Measurements from ENCODE around the gene RFC2. TPM values are rescaled to one million over a fixed set of nuclear protein-coding genes. Genes with fewer than 3 reads are reported as not detected.
"Not testable (repeated sequence)": the region's sequence is repeated elsewhere in the genome, so short reads cannot be mapped to it uniquely, and the experiment has no call there.

RFC2 gene
- total RNA-seq, 2 experiments from 2014 or later = 80.8 to 81.1 TPM

GRCh38 chr7:74206052-74206451 lies 48.1 kb downstream of the RFC2 start:
- not testable (repeated sequence) for H3K4me3 Mint-ChIP-seq; H3K27ac Mint-ChIP-seq; H3K36me3 Mint-ChIP-seq; H3K9me3 Mint-ChIP-seq; H3K4me1 Mint-ChIP-seq (ENCODE audit: low read depth); H3K27me3 Mint-ChIP-seq; DNase-seq
- POLR2A ChIA-PET = interaction anchor here (0.5 to 1.5 kb wide), 3 partner anchors 32 to 195 kb away, joined by 3 to 8 read pairs (median 4); no protein-coding TSS in a partner anchor
- intact Hi-C loops (cut with micrococcal nuclease) = loop anchor here (1.0 to 2.0 kb wide), 3 partner anchors 48 to 195 kb away; partner anchors contain the start of gene RFC2
- CTCF ChIA-PET = interaction anchor here (0.6 to 9.8 kb wide), 49 partner anchors 9 to 340 kb away, joined by 3 to 281 read pairs (median 4); partner anchors contain the start of gene RFC2

- no peaks in the 10 kb centered on the region for H3K36me3 Mint-ChIP-seq
- intact Hi-C loops (cut with micrococcal nuclease) = loop anchor here (2.0 kb wide), 1 partner anchor 135 kb away; no protein-coding TSS in a partner anchor
- ChIA-PET POLR2A (no interaction called here), CTCF (interaction anchor here (0.6 to 9.8 kb wide), 5 partner anchors 12 to 643 kb away, joined by 3 to 281 read pairs (median 8); no protein-coding TSS in a partner anchor)
- no peaks in the 10 kb centered on the region for H3K9me3 Mint-ChIP-seq
- no peak overlapping the region for H3K27ac Mint-ChIP-seq
- no peak for DNase-seq
- no peaks in the 10 kb centered on the region for H3K27me3 Mint-ChIP-seq
- no peak overlapping the region for H3K4me3 Mint-ChIP-seq
- H3K4me1 Mint-ChIP-seq (ENCODE audit: low read depth) = peaks cover under 1% of the 10 kb centered on the region
Observed at GRCh38 chr7:74203956-74204618, 50.1 kb downstream of the RFC2 start.

- DNase-seq = no peak
- Mint-ChIP-seq H3K36me3 (no peaks in the 10 kb centered on the region), H3K27me3 (no peaks in the 10 kb centered on the region), H3K4me3 (no peak overlapping the region), H3K4me1 (ENCODE audit: low read depth) (no peaks in the 10 kb centered on the region), H3K9me3 (no peaks in the 10 kb centered on the region), H3K27ac (no peak overlapping the region)
- intact Hi-C loops (cut with micrococcal nuclease) = loop anchor here (2.0 kb wide), 1 partner anchor 134 kb away; no protein-coding TSS in a partner anchor
- ChIA-PET CTCF (interaction anchor here (1.7 to 3.1 kb wide), 3 partner anchors 21 to 198 kb away, joined by 3 to 17 read pairs (median 8); no protein-coding TSS in a partner anchor), POLR2A (no interaction called here)
Observed at GRCh38 chr7:74202841-74203556, 51.2 kb downstream of the RFC2 start.

- no peak overlapping the region for H3K4me3 Mint-ChIP-seq
- no peaks in the 10 kb centered on the region for H3K4me1 Mint-ChIP-seq (ENCODE audit: low read depth)
- intact Hi-C loops (cut with micrococcal nuclease) = no loop called here
- no peak for DNase-seq
- H3K9me3 Mint-ChIP-seq = no peaks in the 10 kb centered on the region
- no peaks in the 10 kb centered on the region for H3K27me3 Mint-ChIP-seq
- POLR2A ChIA-PET = no interaction called here
- H3K27ac Mint-ChIP-seq = no peak overlapping the region
- H3K36me3 Mint-ChIP-seq = peaks cover 16% of the 10 kb centered on the region
- CTCF ChIA-PET = interaction anchor here (1.1 to 3.3 kb wide), 3 partner anchors 58 to 201 kb away, joined by 3 to 16 read pairs (median 13); no protein-coding TSS in a partner anchor
Observed at GRCh38 chr7:74199551-74200355, 54.4 kb downstream of the RFC2 start.

GRCh38 chr7:74197449-74198124 lies 56.6 kb downstream of the RFC2 start:
- H3K27me3 Mint-ChIP-seq = no peaks in the 10 kb centered on the region
- no peak overlapping the region for H3K27ac Mint-ChIP-seq
- ChIA-PET CTCF (interaction anchor here (2.0 to 3.3 kb wide), 2 partner anchors 9 to 203 kb away, joined by 10 to 16 read pairs; no protein-coding TSS in a partner anchor), POLR2A (no interaction called here)
- H3K4me3 Mint-ChIP-seq = no peak overlapping the region
- intact Hi-C loops (cut with micrococcal nuclease) = no loop called here
- DNase-seq = no peak
- no peaks in the 10 kb centered on the region for H3K4me1 Mint-ChIP-seq (ENCODE audit: low read depth)
- H3K9me3 Mint-ChIP-seq = no peaks in the 10 kb centered on the region
- peaks cover 33% of the 10 kb centered on the region for H3K36me3 Mint-ChIP-seq

- intact Hi-C loops (cut with micrococcal nuclease); H3K9me3 Mint-ChIP-seq; DNase-seq; H3K27ac Mint-ChIP-seq; POLR2A ChIA-PET; H3K27me3 Mint-ChIP-seq; H3K4me3 Mint-ChIP-seq; H3K4me1 Mint-ChIP-seq (ENCODE audit: low read depth): not testable (repeated sequence)
- H3K36me3 Mint-ChIP-seq = peaks cover 42% of the 10 kb centered on the region
- CTCF ChIA-PET = interaction anchor here (2.0 to 3.3 kb wide), 2 partner anchors 10 to 205 kb away, joined by 10 to 16 read pairs; no protein-coding TSS in a partner anchor
Observed at GRCh38 chr7:74195968-74196654, 58.1 kb downstream of the RFC2 start.

GRCh38 chr7:74195139-74195860 lies 58.9 kb downstream of the RFC2 start:
- intact Hi-C loops (cut with micrococcal nuclease); H3K4me1 Mint-ChIP-seq (ENCODE audit: low read depth); H3K4me3 Mint-ChIP-seq; DNase-seq; H3K27me3 Mint-ChIP-seq; H3K27ac Mint-ChIP-seq; POLR2A ChIA-PET; H3K9me3 Mint-ChIP-seq: not testable (repeated sequence)
- CTCF ChIA-PET = interaction anchor here (2.8 kb wide), 1 partner anchor 206 kb away, joined by 9 read pairs; no protein-coding TSS in a partner anchor
- peaks cover 45% of the 10 kb centered on the region for H3K36me3 Mint-ChIP-seq

- Mint-ChIP-seq H3K4me3 (no peak overlapping the region), H3K27me3 (no peaks in the 10 kb centered on the region), H3K36me3 (peaks cover 51% of the 10 kb centered on the region), H3K4me1 (ENCODE audit: low read depth) (no peaks in the 10 kb centered on the region), H3K27ac (no peak overlapping the region), H3K9me3 (no peaks in the 10 kb centered on the region)
- no peak for DNase-seq
- ChIA-PET CTCF (interaction anchor here (0.9 to 2.8 kb wide), 3 partner anchors 12 to 206 kb away, joined by 3 to 12 read pairs (median 9); no protein-coding TSS in a partner anchor), POLR2A (no interaction called here)
- intact Hi-C loops (cut with micrococcal nuclease) = no loop called here
Observed at GRCh38 chr7:74194686-74195085, 59.5 kb downstream of the RFC2 start.

- no peak overlapping the region for H3K4me3 Mint-ChIP-seq
- no peak overlapping the region for H3K27ac Mint-ChIP-seq
- ChIA-PET POLR2A (interaction anchor here (1.0 kb wide), 1 partner anchor 18 kb away, joined by 3 read pairs; no protein-coding TSS in a partner anchor), CTCF (interaction anchor here (0.9 to 2.8 kb wide), 4 partner anchors 11 to 207 kb away, joined by 3 to 12 read pairs (median 8); no protein-coding TSS in a partner anchor)
- H3K27me3 Mint-ChIP-seq = no peaks in the 10 kb centered on the region
- no peaks in the 10 kb centered on the region for H3K4me1 Mint-ChIP-seq (ENCODE audit: low read depth)
- no peak for DNase-seq
- no peaks in the 10 kb centered on the region for H3K9me3 Mint-ChIP-seq
- H3K36me3 Mint-ChIP-seq = peaks cover 57% of the 10 kb centered on the region
- intact Hi-C loops (cut with micrococcal nuclease) = no loop called here
Observed at GRCh38 chr7:74193913-74194312, 60.3 kb downstream of the RFC2 start.

- Mint-ChIP-seq H3K27me3 (no peaks in the 10 kb centered on the region), H3K4me3 (no peak overlapping the region), H3K36me3 (peaks cover 66% of the 10 kb centered on the region), H3K27ac (no peak overlapping the region), H3K4me1 (ENCODE audit: low read depth) (peaks cover 1% of the 10 kb centered on the region), H3K9me3 (no peaks in the 10 kb centered on the region)
- no peak for DNase-seq
- intact Hi-C loops (cut with micrococcal nuclease) = no loop called here
- ChIA-PET CTCF (interaction anchor here (1.4 to 2.8 kb wide), 3 partner anchors 10 to 208 kb away, joined by 7 to 12 read pairs (median 9); no protein-coding TSS in a partner anchor), POLR2A (interaction anchor here (0.5 to 1.0 kb wide), 2 partner anchors 14 to 17 kb away, joined by 3 read pairs; no protein-coding TSS in a partner anchor)
Observed at GRCh38 chr7:74193054-74193453, 61.1 kb downstream of the RFC2 start.

Data from activated CD4-positive, alpha-beta memory T cell treated with anti-CD3 and anti-CD28 coated beads for 36 hours (primary cell).